K562 (cell line): ENCODE results near the gene NLGN3. TPM values are rescaled to one million over a fixed set of nuclear protein-coding genes. Genes with fewer than 3 reads are reported as not detected.

Experiments used
- ATAC-seq: fragments of 200-7000 bp; cut with Tn5 transposase; 3 replicates; pipeline ENCODE4 v1.9.1; 2020; ENCODE audit warnings: moderate library complexity
- BruUV-seq: library from RNA; stranded (reverse); fragments of 400-500 nt; replicated peaks from 2 replicates; lab custom pipeline; 2021; lab: Mats Ljungman, UMichigan
- CTCF ChIA-PET: fragments of 300-600 bp; formaldehyde crosslinking; extraction: SDS; loops from one replicate; lab custom pipeline; 2021; ENCODE audit warnings: low intra/inter-chr PET ratio; lab: Yijun Ruan, JAX
- POLR2A ChIA-PET: fragments of 300-600, 350-650 bp; sonication (Branson Sonifier 250); formaldehyde crosslinking; extraction: SDS; loops from one replicate; lab custom pipeline; 2021; ENCODE audit warnings: antibody characterized with exemption, inconsistent platforms; lab: Yijun Ruan, JAX
- DNase-seq, 4 experiments: peaks; one replicate each; pipeline versions ENCODE4 v3.0.0 to v3.0.0-alpha.2; 2011 to 2018; ENCODE audit warnings: low spot score in 3 of 4, mixed read lengths in 3 of 4; ENCODE audit errors: extremely low read depth in 1 of 4
- FAIRE-seq: peaks from 2 replicates; lab custom pipeline; 2011; peaks lifted over from hg19 to GRCh38; lab: Jason Lieb, UNC
- H2AFZ ChIP-seq: 2 replicates; pipeline ENCODE4 v1.6.0; 2011; ENCODE audit warnings: low read depth, low read length, control low read depth, inconsistent platforms
- H3K27ac ChIP-seq: fragments of 200-600 bp; 3 replicates; pipeline ENCODE4 v1.8.0; 2011; ENCODE audit warnings: low read depth, mild to moderate bottlenecking, control low read depth, inconsistent platforms, low read length, moderate library complexity, mixed read lengths; ENCODE audit errors: extremely low read depth
- H3K27me3 ChIP-seq, 2 experiments: fragments of 300-600 bp in 1 of 2; 2 replicates in 1 of 2; 3 replicates in 1 of 2; pipeline versions ENCODE4 v1.6.0 to v1.8.0; 2011; ENCODE audit warnings: inconsistent platforms in 2 of 2, low read length in 2 of 2, mild to moderate bottlenecking in 1 of 2, mixed read lengths in 1 of 2, moderate library complexity in 1 of 2; ENCODE audit not compliant: control insufficient read depth in 2 of 2, insufficient read depth in 2 of 2
- H3K36me3 ChIP-seq: fragments of 300-600 bp; 3 replicates; pipeline ENCODE4 v1.8.0; 2011; ENCODE audit warnings: mild to moderate bottlenecking, low read length, inconsistent platforms; ENCODE audit not compliant: control insufficient read depth, insufficient read depth
- H3K4me1 ChIP-seq, 2 experiments: fragments of 200-600 bp in 1 of 2; replicated peaks in 1 of 2; 2 replicates in 1 of 2; 3 replicates in 1 of 2; pipeline versions ENCODE4 v1.5.1 to v1.8.0; 2011; ENCODE audit warnings: inconsistent platforms in 2 of 2, low read length in 2 of 2, mild to moderate bottlenecking in 1 of 2, mixed read lengths in 1 of 2, moderate library complexity in 1 of 2; ENCODE audit not compliant: control insufficient read depth in 2 of 2, insufficient read depth in 2 of 2
- H3K4me2 ChIP-seq: 2 replicates; pipeline ENCODE4 v1.6.1; 2011; ENCODE audit warnings: low read length, control low read depth, inconsistent platforms, mixed read lengths; ENCODE audit not compliant: insufficient read depth
- H3K4me3 ChIP-seq: fragments of 200-600 bp; sonication (generic), shearing (Covaris generic); 2 replicates; pipeline ENCODE4 v1.5.1; 2016; ENCODE audit warnings: control low read depth, inconsistent platforms
- H3K79me2 ChIP-seq: fragments of 200-600 bp; 3 replicates; pipeline ENCODE4 v1.8.0; 2011; ENCODE audit warnings: low read length, inconsistent platforms; ENCODE audit not compliant: control insufficient read depth, insufficient read depth
- H3K9ac ChIP-seq, 2 experiments: 2 replicates each; pipeline versions ENCODE4 v1.6.0 to v1.6.1; 2011; ENCODE audit warnings: low read depth in 2 of 2, low read length in 2 of 2, control low read depth in 1 of 2, inconsistent platforms in 1 of 2, mild to moderate bottlenecking in 1 of 2, mixed read lengths in 1 of 2; ENCODE audit not compliant: insufficient read depth in 1 of 2
- H3K9me1 ChIP-seq: one replicate; pipeline ENCODE4 v1.6.0; 2011; ENCODE audit warnings: inconsistent platforms, mild to moderate bottlenecking, low read length, moderate library complexity; ENCODE audit not compliant: control insufficient read depth, insufficient read depth
- H3K9me3 ChIP-seq: replicated peaks from 2 replicates; pipeline ENCODE4 v1.5.1; 2011; ENCODE audit warnings: low read depth, low read length, inconsistent platforms; ENCODE audit not compliant: control insufficient read depth, insufficient read depth
- H4K20me1 ChIP-seq: replicated peaks from 2 replicates; pipeline ENCODE4 v1.6.1; 2011; ENCODE audit warnings: low read length, inconsistent platforms, mixed read lengths; ENCODE audit not compliant: control insufficient read depth, insufficient read depth
- CC2D1A ChIP-seq: fragments of 450-650 bp; IDR thresholded peaks from 2 replicates; pipeline ENCODE4 v1.6.1; 2017; ENCODE audit warnings: mild to moderate bottlenecking
- CTBP1 ChIP-seq: fragments of 450-650 bp; IDR thresholded peaks from 2 replicates; pipeline ENCODE4 v1.6.1; 2016; ENCODE audit warnings: borderline replicate concordance
- ETS2 ChIP-seq: IDR thresholded peaks from 2 replicates; pipeline ENCODE4 v1.6.1; 2016; ENCODE audit warnings: borderline replicate concordance, missing genetic modification characterization, mild to moderate bottlenecking, moderate library complexity, missing compliant biosample characterization; ENCODE audit not compliant: poor library complexity, severe bottlenecking
- FOS ChIP-seq: IDR thresholded peaks from 3 replicates; pipeline ENCODE4 v1.6.1; 2011; ENCODE audit not compliant: insufficient read length; ENCODE audit errors: extremely low read depth
- NR1H2 ChIP-seq: sonication (generic); formaldehyde crosslinking; IDR thresholded peaks from 2 replicates; pipeline ENCODE4 v1.4.0; 2020; ENCODE audit warnings: mild to moderate bottlenecking, missing genetic modification reagents
- SMARCA5 ChIP-seq: fragments of 450-650 bp; IDR thresholded peaks from 2 replicates; pipeline ENCODE4 v1.6.1; 2016
- SRF ChIP-seq, 2 experiments: fragments of 250-450, 450-650 bp in 1 of 2; sonication (Bioruptor Pico) in 1 of 2; sonication (generic) in 1 of 2; formaldehyde crosslinking; IDR thresholded peaks; 2 replicates each; pipeline versions ENCODE4 v1.5.0 to v1.5.1; 2020 to 2022; ENCODE audit warnings: mild to moderate bottlenecking in 1 of 2, missing genetic modification reagents in 1 of 2
- ZFP30 ChIP-seq: fragments of 250-450 bp; sonication (Bioruptor Pico); IDR thresholded peaks from 2 replicates; pipeline ENCODE4 v1.8.0; 2022; ENCODE audit warnings: moderate library complexity, mild to moderate bottlenecking, inconsistent platforms, borderline replicate concordance
- ZNF696 ChIP-seq: fragments of 250-450 bp; sonication (Bioruptor Pico); conservative IDR thresholded peaks from 2 replicates; pipeline ENCODE4 v1.4.0; 2020; ENCODE audit warnings: mild to moderate bottlenecking, moderate library complexity
- ZNF740 ChIP-seq, 3 experiments: fragments of 200-800 bp in 1 of 3; sonication (Bioruptor generic) in 1 of 3; sonication (generic) in 1 of 3; formaldehyde crosslinking in 1 of 3; IDR thresholded peaks; 2 replicates each; pipeline versions ENCODE4 v1.6.1 to v1.8.0; 2016 to 2022; ENCODE audit warnings: mild to moderate bottlenecking in 2 of 3, missing compliant biosample characterization in 2 of 3, missing genetic modification characterization in 2 of 3, missing genetic modification reagents in 1 of 3
- WGBS: fragments of 100-300 bp; shearing (Covaris generic); methylation state at CpG from one replicate; pipeline ENCODE4 v1.1.6; 2016; ENCODE audit warnings: low coverage, mixed read lengths; ENCODE audit not compliant: insufficient coverage; ENCODE audit errors: missing lambda C conversion rate; 5-methylcytosine and 5-hydroxymethylcytosine counted together
- in situ Hi-C: fragments of 300-500 bp; cut with MboI; formaldehyde crosslinking; loops from 4 replicates; pipeline ENCODE4 v1.15.0; 2018; ENCODE audit warnings: inconsistent platforms, mixed read lengths
- intact Hi-C: fragments of 100-400 bp; cut with micrococcal nuclease; formaldehyde crosslinking; loops from 2 replicates; pipeline ENCODE4 v1.14.2; 2022
- polyA plus RNA-seq, 8 experiments: library from polyadenylated mRNA; depleted of rRNA in 4 of 8; stranded (reverse) in 5 of 8; unstranded in 3 of 8; fragments of >200 nt; fragmentation: Nextera tagmentation in 2 of 8; fragmentation: Illumina TruSeq in 1 of 8; extraction: Ambion mirVana in 2 of 8; extraction: Trizol in 1 of 8; gene quantifications; 2 replicates each; pipeline versions ENCODE4 v1.2.1 to v1.2.3, GENCODE V29; 2011 to 2014; ENCODE audit warnings: inconsistent platforms in 1 of 8, missing spikeins in 1 of 8
- total RNA-seq, 7 experiments: library from RNA; depleted of rRNA in 6 of 7; stranded (reverse); fragments of >200 nt in 6 of 7; fragmentation: Illumina TruSeq in 2 of 7; extraction: Trizol in 2 of 7; gene quantifications; 2 replicates each; pipeline versions ENCODE4 v1.2.1 to v1.2.3, GENCODE V29; 2011 to 2021; ENCODE audit warnings: low replicate concordance in 1 of 7
- TF ChIP-seq, protein P1 (sequence below): fragments of 250-450 bp; sonication (Bioruptor Pico); IDR thresholded peaks from 2 replicates; pipeline ENCODE4 v1.8.0; 2021; ENCODE audit warnings: moderate library complexity, mild to moderate bottlenecking, inconsistent platforms

The NLGN3 gene
- total and polyA plus RNA-seq, 9 of the 15 experiments (the other 6 are each of a cell fraction or from before 2014, with no cell fraction given) = 0.03 to 0.86 (median 0.25) TPM

- 8% methylated on average over 2 of the region's 9 CpGs for WGBS
- H4K20me1 ChIP-seq = no peaks in the 10 kb centered on the region
- H3K4me3 ChIP-seq = peak overlapping the region; percentile 59
- H3K36me3 ChIP-seq = peaks cover 3% of the 10 kb centered on the region; the same call in 1 of the 3 replicates
- no peak for TF ChIP-seq ZFP30 (CRISPR knock-in tag)
- TF ChIP-seq ZNF696 (CRISPR knock-in tag) = no peak
- TF ChIP-seq, all 486 proteins: peak for 0
- ChIA-PET CTCF (interaction anchor here (1.0 kb wide), 1 partner anchor 83 kb away, joined by 3 read pairs; no protein-coding TSS in a partner anchor), POLR2A (interaction anchor here (0.8 kb wide), 1 partner anchor 22 kb away, joined by 4 read pairs; the partner anchor contains the start of gene MED12)
- H3K4me1 ChIP-seq = peaks cover 28% of the 10 kb centered on the region in 2 experiments; a peak in 4 of 5 replicates
- H3K79me2 ChIP-seq = peaks cover 11% of the 10 kb centered on the region
- no peaks in the 10 kb centered on the region for H3K9me3 ChIP-seq
- no TSS peak for BruUV-seq
- ATAC-seq (peak; percentile 6; the same call in 2 of the 3 replicates), DNase-seq (no peak), FAIRE-seq (no peak)
- no peaks in the 10 kb centered on the region for H3K27me3 ChIP-seq
- peak overlapping the region; percentile 73 to 95 for H3K9ac ChIP-seq
- intact Hi-C loops = no loop called here
- peak overlapping the region; percentile 87 for H2AFZ ChIP-seq
- no peaks in the 10 kb centered on the region for H3K9me1 ChIP-seq
- no peak overlapping the region; the same call in 1 of the 3 replicates for H3K27ac ChIP-seq
- H3K4me2 ChIP-seq = peak overlapping the region; percentile 94
- in situ Hi-C loops = loop anchor here (5.0 kb wide), 1 partner anchor 81 kb away; no protein-coding TSS in a partner anchor
Measured at GRCh38 chrX:71096760-71097032, 47.9 kb upstream of the NLGN3 start.

- DNase-seq (peak; percentile 61 to 86 (median 72)), ATAC-seq (peak; percentile 54), FAIRE-seq (peak; percentile 80)
- Histone ChIP-seq H3K9me3 (no peaks in the 10 kb centered on the region), H2AFZ (no peak overlapping the region), H4K20me1 (no peaks in the 10 kb centered on the region), H3K36me3 (peaks cover 3% of the 10 kb centered on the region; the same call in 1 of the 3 replicates), H3K27me3 (no peaks in the 10 kb centered on the region), H3K4me2 (0 out of 2 replicates have a peak overlapping the region, but pooled peaks have one; percentile 1), H3K4me3 (no peak overlapping the region), H3K79me2 (peaks cover 11% of the 10 kb centered on the region), H3K4me1 (peaks cover 41 to 42% of the 10 kb centered on the region in 2 experiments), H3K9ac (peak overlapping the region in 1 of 2 experiments; percentile 8; a peak in 2 of 4 replicates), H3K27ac (no peak overlapping the region; the same call in 2 of the 3 replicates), H3K9me1 (no peaks in the 10 kb centered on the region)
- 0% methylated on average over 2 of the region's 2 CpGs for WGBS
- BruUV-seq = no TSS peak
- intact Hi-C loops (loop anchor here (1.0 kb wide), 3 partner anchors 31 to 98 kb away; no protein-coding TSS in a partner anchor), in situ Hi-C loops (loop anchor here (5.0 kb wide), 1 partner anchor 79 kb away; no protein-coding TSS in a partner anchor)
- POLR2A ChIA-PET = no interaction called here
- CTCF ChIA-PET = interaction anchor here (0.6 to 1.1 kb wide), 2 partner anchors 30 to 296 kb away, joined by 3 read pairs; no protein-coding TSS in a partner anchor
- TF ChIP-seq, protein P1, sequence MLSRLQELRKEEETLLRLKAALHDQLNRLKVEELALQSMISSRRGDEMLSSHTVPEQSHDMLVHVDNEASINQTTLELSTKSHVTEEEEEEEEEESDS (CRISPR knock-in tag) = no peak
- TF ChIP-seq FOS (no peak), SRF (CRISPR knock-in tag; IDR thresholded peaks at IDR 0.05) (0 out of 4 replicates have a peak, but pooled peaks of 1 of the 2 experiments have one; percentile 28), CTBP1 (no peak), SMARCA5 (no peak), ZNF740 (CRISPR knock-in tag; IDR thresholded peaks at IDR 0.05) (peak; percentile 84), ZNF740 (tag; IDR thresholded peaks at IDR 0.05) (peak in 1 of 2 experiments; percentile 80; a peak in 2 of 4 replicates), ETS2 (tag) (no peak), CC2D1A (peak; percentile 43; the same call in 1 of the 2 replicates), NR1H2 (CRISPR knock-in tag) (no peak)
Measured at GRCh38 chrX:71098302-71098701, 46.3 kb upstream of the NLGN3 start.
